ENCODE data around the gene STARD13. TPM values are rescaled to one million over a fixed set of nuclear protein-coding genes. Genes with fewer than 3 reads are reported as not detected.

STARD13 gene
- total and polyA plus RNA-seq, 12 donors, result 7.1 to 38.3 (median 27.8) TPM

- no peak for DNase-seq
- Histone ChIP-seq H3K27me3 (no peaks in the 10 kb centered on the region), H3K9me3 (no peaks in the 10 kb centered on the region), H3K27ac (peak overlapping the region in 8 of 10 donors; percentile 23 to 65 (median 40)), H3K4me3 (no peak overlapping the region), H3K4me1 (peaks cover 6 to 68% (median 34%) of the 10 kb centered on the region in 9 donors), H3K36me3 (peaks cover 0 to 42% (median 4%) of the 10 kb centered on the region in 9 donors)
- intact Hi-C loops (cut with DNase I), result loop anchor here in 1 of 10 donors (5.0 kb wide), 2 partner anchors 33 to 37 kb away; no protein-coding TSS in a partner anchor
- WGBS, 2 donors, result 92 to 94% methylated on average over 6 of the region's 6 CpGs
- TF ChIP-seq CTCF (IDR thresholded peaks at IDR 0.05), result no peak
- ATAC-seq, result no peak
Measured at GRCh38 chr13:33169273-33169980, 116.1 kb downstream of the STARD13 start.

GRCh38 chr13:33168321-33168960 is 117.1 kb downstream of the STARD13 start:
- no peak for TF ChIP-seq CTCF (IDR thresholded peaks at IDR 0.05)
- H3K36me3 ChIP-seq, result peaks cover 0 to 43% (median 4%) of the 10 kb centered on the region in 9 donors
- no peaks in the 10 kb centered on the region for H3K27me3 ChIP-seq
- H3K9me3 ChIP-seq, result no peaks in the 10 kb centered on the region
- ATAC-seq, result peak in 6 of 8 donors; percentile 19 to 61 (median 30)
- intact Hi-C loops (cut with DNase I), result loop anchor here in 1 of 10 donors (5.0 kb wide), 2 partner anchors 34 to 36 kb away; no protein-coding TSS in a partner anchor
- WGBS, 2 donors, result 70 to 72% methylated on average over 5 of the region's 5 CpGs
- peak overlapping the region in 8 of 10 donors; percentile 23 to 65 (median 40) for H3K27ac ChIP-seq
- H3K4me3 ChIP-seq, result no peak overlapping the region
- DNase-seq, result no peak
- H3K4me1 ChIP-seq, result peaks cover 6 to 65% (median 33%) of the 10 kb centered on the region in 9 donors

- Histone ChIP-seq H3K4me1 (peaks cover 6 to 57% (median 32%) of the 10 kb centered on the region in 9 donors), H3K27me3 (no peaks in the 10 kb centered on the region), H3K36me3 (peaks cover 0 to 51% (median 9%) of the 10 kb centered on the region in 9 donors), H3K9me3 (peaks cover 0 to 8% (median 6%) of the 10 kb centered on the region in 11 donors), H3K4me3 (no peak overlapping the region), H3K27ac (peak overlapping the region in 2 of 10 donors; percentile 24 to 56)
- WGBS, 2 donors, result 90 to 92% methylated on average over 12 of the region's 12 CpGs
- intact Hi-C loops (cut with DNase I), result loop anchor here in 1 of 10 donors (5.0 kb wide), 2 partner anchors 35 kb away; no protein-coding TSS in a partner anchor
- no peak for TF ChIP-seq CTCF (IDR thresholded peaks at IDR 0.05)
- ATAC-seq (no peak), DNase-seq (no peak)
Measured at GRCh38 chr13:33167491-33167890, 118.1 kb downstream of the STARD13 start.

- DNase-seq, result no peak
- Histone ChIP-seq H3K4me1 (peaks cover 6 to 40% (median 26%) of the 10 kb centered on the region in 9 donors), H3K4me3 (no peak overlapping the region), H3K27me3 (no peaks in the 10 kb centered on the region), H3K9me3 (peaks cover 0 to 14% (median 8%) of the 10 kb centered on the region in 11 donors), H3K27ac (no peak overlapping the region), H3K36me3 (peaks cover 0 to 68% (median 16%) of the 10 kb centered on the region in 9 donors)
- intact Hi-C loops (cut with DNase I), result loop anchor here in 1 of 10 donors (5.0 kb wide), 2 partner anchors 33 to 37 kb away; no protein-coding TSS in a partner anchor
- WGBS, 2 donors, result 73 to 77% methylated on average over 2 of the region's 2 CpGs
- no peak for ATAC-seq
- TF ChIP-seq CTCF (IDR thresholded peaks at IDR 0.05), result no peak
Measured at GRCh38 chr13:33165787-33166186, 119.8 kb downstream of the STARD13 start.
